Nephron (organoid): Measurements from ENCODE around the gene GTF2E1.
A peak's percentile ranks its signal among the peaks of the same experiment; 100 is the strongest.
"Not testable (repeated sequence)": the region's sequence is repeated elsewhere in the genome, so short reads cannot be mapped to it uniquely, and the experiment has no call there.

Experiments used
- H3K27ac Mint-ChIP-seq, 3 experiments: 2 replicates each; pipeline ENCODE4 v1.8.0; 2020; ENCODE audit warnings: mixed read lengths in 3 of 3, mild to moderate bottlenecking in 2 of 3, moderate library complexity in 1 of 3
- H3K27me3 Mint-ChIP-seq: 2 replicates; pipeline ENCODE4 v1.8.0; 2021; ENCODE audit warnings: low read depth, mild to moderate bottlenecking, moderate library complexity, mixed read lengths
- H3K36me3 Mint-ChIP-seq: 2 replicates; pipeline ENCODE4 v1.8.0; 2020; ENCODE audit warnings: low read depth, mixed read lengths
- H3K4me1 Mint-ChIP-seq: 2 replicates; pipeline ENCODE4 v1.8.0; 2020; ENCODE audit warnings: mixed read lengths
- H3K4me3 Mint-ChIP-seq, 3 experiments: 2 replicates each; pipeline ENCODE4 v1.8.0; 2020; ENCODE audit warnings: mild to moderate bottlenecking in 3 of 3, mixed read lengths in 3 of 3, moderate library complexity in 2 of 3
- H3K9me3 Mint-ChIP-seq: 2 replicates; pipeline ENCODE4 v1.8.0; 2020; ENCODE audit warnings: mixed read lengths
- CTCF ChIP-seq, 3 experiments: fragments of 200-600 bp; sonication (generic); IDR thresholded peaks; one replicate each; pipeline ENCODE4 v1.5.0; 2021; ENCODE audit warnings: antibody characterized with exemption in 3 of 3; ENCODE audit not compliant: unreplicated experiment in 3 of 3

Gene GTF2E1

GRCh38 chr3:120708408-120708807 lies 34.1 kb upstream of the GTF2E1 start:
- H3K9me3 Mint-ChIP-seq: peaks cover 2% of the 10 kb centered on the region
- H3K36me3 Mint-ChIP-seq: peaks cover 15% of the 10 kb centered on the region
- no peaks in the 10 kb centered on the region for H3K27me3 Mint-ChIP-seq
- no peaks in the 10 kb centered on the region for H3K4me1 Mint-ChIP-seq
- TF ChIP-seq CTCF (IDR thresholded peaks at IDR 0.05; ENCODE audit: unreplicated experiment in 3 of 3): no peak
- no peak overlapping the region for H3K4me3 Mint-ChIP-seq
- H3K27ac Mint-ChIP-seq: no peak overlapping the region

- no peak overlapping the region for H3K4me3 Mint-ChIP-seq
- no peak for TF ChIP-seq CTCF (IDR thresholded peaks at IDR 0.05; ENCODE audit: unreplicated experiment in 3 of 3)
- H3K36me3 Mint-ChIP-seq: peaks cover under 1% of the 10 kb centered on the region
- no peaks in the 10 kb centered on the region for H3K4me1 Mint-ChIP-seq
- no peak overlapping the region for H3K27ac Mint-ChIP-seq
- no peaks in the 10 kb centered on the region for H3K9me3 Mint-ChIP-seq
- no peaks in the 10 kb centered on the region for H3K27me3 Mint-ChIP-seq
Observed at GRCh38 chr3:120710369-120710768, 32.2 kb upstream of the GTF2E1 start.

- no peaks in the 10 kb centered on the region for H3K9me3 Mint-ChIP-seq
- H3K27me3 Mint-ChIP-seq: no peaks in the 10 kb centered on the region
- no peak overlapping the region for H3K27ac Mint-ChIP-seq
- no peak for TF ChIP-seq CTCF (IDR thresholded peaks at IDR 0.05; ENCODE audit: unreplicated experiment in 3 of 3)
- no peaks in the 10 kb centered on the region for H3K36me3 Mint-ChIP-seq
- H3K4me3 Mint-ChIP-seq: no peak overlapping the region
- no peaks in the 10 kb centered on the region for H3K4me1 Mint-ChIP-seq
Observed at GRCh38 chr3:120713262-120713661, 29.3 kb upstream of the GTF2E1 start.

- not testable (repeated sequence) for H3K9me3 Mint-ChIP-seq, H3K27me3 Mint-ChIP-seq, H3K4me1 Mint-ChIP-seq
- peak overlapping the region; percentile 74 to 84 (median 79) for H3K4me3 Mint-ChIP-seq
- H3K27ac Mint-ChIP-seq: peak overlapping the region; percentile 59 to 86 (median 84)
- peaks cover 15% of the 10 kb centered on the region for H3K36me3 Mint-ChIP-seq
Observed at GRCh38 chr3:120719167-120719834, 23.2 kb upstream of the GTF2E1 start.

- H3K27ac Mint-ChIP-seq: no peak overlapping the region
- H3K9me3 Mint-ChIP-seq: peaks cover 9% of the 10 kb centered on the region
- no peak overlapping the region for H3K4me3 Mint-ChIP-seq
- H3K27me3 Mint-ChIP-seq: no peaks in the 10 kb centered on the region
- H3K36me3 Mint-ChIP-seq: peaks cover 26% of the 10 kb centered on the region
- no peaks in the 10 kb centered on the region for H3K4me1 Mint-ChIP-seq
- TF ChIP-seq CTCF (IDR thresholded peaks at IDR 0.05; ENCODE audit: unreplicated experiment in 3 of 3): no peak
Observed at GRCh38 chr3:120726791-120727190, 15.8 kb upstream of the GTF2E1 start.

GRCh38 chr3:120730576-120731542 lies 11.7 kb upstream of the GTF2E1 start:
- no peak overlapping the region for H3K4me3 Mint-ChIP-seq
- H3K4me1 Mint-ChIP-seq: no peaks in the 10 kb centered on the region
- no peak overlapping the region for H3K27ac Mint-ChIP-seq
- no peak for TF ChIP-seq CTCF (IDR thresholded peaks at IDR 0.05; ENCODE audit: unreplicated experiment in 3 of 3)
- peaks cover 18% of the 10 kb centered on the region for H3K9me3 Mint-ChIP-seq
- H3K36me3 Mint-ChIP-seq: peaks cover 20% of the 10 kb centered on the region
- H3K27me3 Mint-ChIP-seq: no peaks in the 10 kb centered on the region

- peaks cover 36% of the 10 kb centered on the region for H3K9me3 Mint-ChIP-seq
- not testable (repeated sequence) for H3K4me3 Mint-ChIP-seq, H3K27ac Mint-ChIP-seq, H3K27me3 Mint-ChIP-seq, H3K4me1 Mint-ChIP-seq
- H3K36me3 Mint-ChIP-seq: peaks cover 40% of the 10 kb centered on the region
Observed at GRCh38 chr3:120738006-120738405, 4.5 kb upstream of the GTF2E1 start.
